BLaER1 treated with 17β-estradiol and CSF1 and Interleukin-3, amounts not matched to agents 10 nM and 100 nM (cell line): ENCODE results near the gene C2CD2.

Experiments
- H3K27ac ChIP-seq, 11 experiments: shearing (Covaris generic); formaldehyde crosslinking; 2 replicates each; pipeline ENCODE4 v1.8.1; 2022
- H3K27me3 ChIP-seq, 11 experiments: shearing (Covaris generic); formaldehyde crosslinking; 2 replicates each; pipeline ENCODE4 v1.8.1; 2022
- H3K36me3 ChIP-seq, 11 experiments: shearing (Covaris generic); formaldehyde crosslinking; 2 replicates each; pipeline ENCODE4 v1.8.1; 2022
- H3K4me1 ChIP-seq, 10 experiments: shearing (Covaris generic); formaldehyde crosslinking; 2 replicates each; pipeline ENCODE4 v1.8.1; 2022
- H3K4me2 ChIP-seq, 11 experiments: shearing (Covaris generic); formaldehyde crosslinking; 2 replicates each; pipeline ENCODE4 v1.8.1; 2022
- H3K4me3 ChIP-seq, 10 experiments: shearing (Covaris generic); formaldehyde crosslinking; 2 replicates each; pipeline ENCODE4 v1.8.1; 2022
- H3K9ac ChIP-seq, 11 experiments: shearing (Covaris generic); formaldehyde crosslinking; 2 replicates each; pipeline ENCODE4 v1.8.1; 2022
- H3K9me3 ChIP-seq, 11 experiments: shearing (Covaris generic); formaldehyde crosslinking; replicated peaks in 1 of 11; 2 replicates each; pipeline ENCODE4 v1.8.1; 2022
- H4K20me1 ChIP-seq, 11 experiments: shearing (Covaris generic); formaldehyde crosslinking; 2 replicates each; pipeline ENCODE4 v1.8.1; 2022
- Cebpa-rat ChIP-seq, 11 experiments: shearing (Covaris generic); IDR thresholded peaks; 2 replicates each; pipeline ENCODE4 v1.8.1; 2022

The C2CD2 gene

DNA sequence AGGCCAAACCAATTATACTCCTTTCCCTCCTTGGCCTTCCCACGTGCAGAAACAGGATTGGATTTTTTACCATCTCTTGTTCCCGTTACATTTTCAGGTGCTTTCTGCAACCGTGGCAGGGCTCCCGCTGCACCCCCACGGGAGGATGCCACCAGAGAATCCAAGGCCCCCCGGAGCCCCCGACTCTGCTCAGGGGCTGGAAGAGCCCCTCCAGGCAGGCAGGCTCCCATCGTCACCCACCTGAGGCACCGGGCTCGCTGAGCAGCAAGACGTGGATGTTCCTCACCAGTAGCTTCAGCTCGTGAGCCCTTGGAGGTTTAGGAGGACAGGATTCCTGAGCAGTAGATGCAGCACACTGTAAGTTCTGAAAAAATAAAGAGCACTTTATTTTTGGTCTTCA is 39.5 kb downstream of the C2CD2 start:
- peaks cover 51 to 97% (median 75%) of the 10 kb centered on the region in 11 experiments for H3K36me3 ChIP-seq

DNA sequence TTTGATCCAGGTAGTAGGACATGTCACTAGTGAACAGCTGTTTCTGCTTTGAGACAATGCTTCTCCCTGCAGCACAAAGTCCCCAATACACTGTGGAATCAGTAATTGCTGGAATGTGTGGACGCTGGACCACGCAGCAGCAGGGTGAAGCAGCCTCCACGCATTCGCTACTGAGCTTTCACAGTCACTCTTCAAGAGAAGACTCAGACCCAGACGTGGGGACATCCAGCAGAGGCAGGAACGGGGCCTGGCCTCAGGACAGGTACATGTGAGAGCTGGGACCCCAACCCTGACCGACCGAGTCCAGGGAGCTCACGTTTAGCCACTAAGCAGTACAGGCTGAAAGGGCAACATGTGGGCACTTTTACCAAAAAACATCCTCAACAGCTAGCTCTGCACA is 40.6 kb downstream of the C2CD2 start:
- H3K4me3 ChIP-seq = no peak overlapping the region
- no peaks in the 10 kb centered on the region for H4K20me1 ChIP-seq
- no peaks in the 10 kb centered on the region for H3K4me1 ChIP-seq
- H3K27ac ChIP-seq = no peak overlapping the region
- no peak overlapping the region for H3K9ac ChIP-seq
- H3K4me2 ChIP-seq = no peak overlapping the region
- H3K9me3 ChIP-seq = no peaks in the 10 kb centered on the region
- no peaks in the 10 kb centered on the region for H3K27me3 ChIP-seq
- peaks cover 44 to 97% (median 80%) of the 10 kb centered on the region in 11 experiments for H3K36me3 ChIP-seq
- no peak for TF ChIP-seq Cebpa-rat (IDR thresholded peaks at IDR 0.05)

More for the DNA sequence above, 39.5 kb downstream of the C2CD2 start:
- Histone ChIP-seq H3K27ac (no peak overlapping the region), H4K20me1 (peaks cover 0 to under 1% (median 0%) of the 10 kb centered on the region in 11 experiments; a peak in 1 of 22 replicates), H3K9me3 (no peaks in the 10 kb centered on the region), H3K27me3 (no peaks in the 10 kb centered on the region), H3K4me1 (no peaks in the 10 kb centered on the region), H3K4me3 (no peak overlapping the region), H3K9ac (no peak overlapping the region), H3K4me2 (no peak overlapping the region)
- TF ChIP-seq Cebpa-rat (IDR thresholded peaks at IDR 0.05) = no peak

DNA sequence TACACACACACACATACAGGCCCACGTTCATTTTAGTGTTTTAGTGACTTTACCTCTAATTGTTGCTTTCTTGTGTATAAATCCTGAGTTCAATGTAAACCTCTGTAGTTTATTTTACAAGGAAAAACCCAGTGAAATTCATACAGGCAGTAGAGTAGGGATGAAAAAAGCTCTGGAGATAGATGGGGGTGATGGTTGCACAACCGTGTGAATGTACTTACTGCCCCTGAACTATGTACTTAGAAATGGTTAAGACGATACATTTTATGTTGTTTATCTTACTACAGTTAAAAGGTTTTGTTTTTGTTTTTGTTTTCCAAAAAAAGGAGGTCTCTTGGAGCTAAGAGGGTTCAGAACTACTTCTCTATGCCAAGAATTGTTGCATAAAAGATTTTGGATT is 45.0 kb downstream of the C2CD2 start:
- Histone ChIP-seq H3K27ac (no peak overlapping the region), H3K4me3 (no peak overlapping the region), H3K9me3 (no peaks in the 10 kb centered on the region), H3K4me1 (peaks cover 0 to 17% (median 10%) of the 10 kb centered on the region in 10 experiments; a peak in 15 of 20 replicates), H3K27me3 (no peaks in the 10 kb centered on the region), H3K9ac (no peak overlapping the region), H4K20me1 (no peaks in the 10 kb centered on the region), H3K4me2 (no peak overlapping the region), H3K36me3 (peaks cover 38 to 80% (median 69%) of the 10 kb centered on the region in 11 experiments)
- no peak for TF ChIP-seq Cebpa-rat (IDR thresholded peaks at IDR 0.05)

DNA sequence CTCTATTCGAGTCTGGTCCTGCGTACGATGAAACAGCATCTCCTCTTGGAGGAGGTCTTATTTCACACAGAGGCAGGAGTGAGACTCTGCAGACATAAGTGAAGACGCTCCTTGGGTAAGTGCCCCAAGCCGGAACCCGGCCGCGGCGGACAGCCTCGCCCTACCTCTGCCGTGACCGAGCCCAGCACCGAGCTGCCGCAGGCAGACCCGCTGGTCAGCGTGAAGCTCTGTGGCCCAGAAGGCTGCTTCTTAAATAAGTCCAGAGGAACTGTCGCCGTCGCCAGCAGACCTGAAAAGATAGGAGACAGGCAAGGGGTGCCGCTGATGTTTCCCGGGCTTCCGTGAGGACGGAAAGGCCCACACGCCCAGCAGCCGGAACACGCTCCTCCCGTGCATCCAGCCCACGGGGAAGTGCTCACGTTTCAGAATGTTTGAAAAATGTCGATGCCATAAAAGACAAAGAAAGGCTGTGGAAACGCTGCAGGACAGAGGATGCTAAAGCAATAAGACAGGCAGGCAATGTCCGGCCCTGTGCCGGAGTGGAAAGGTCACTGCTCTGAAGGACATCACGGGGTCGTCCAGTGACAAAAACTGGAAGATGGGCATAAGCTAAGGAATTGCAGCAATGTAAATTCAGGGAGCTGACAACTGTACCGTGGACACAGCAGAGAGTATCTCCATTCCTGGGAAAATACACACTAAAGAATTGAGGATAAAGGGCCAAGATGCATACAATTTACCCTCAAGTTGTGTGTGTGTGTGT is 46.1 kb downstream of the C2CD2 start:
- H3K4me1 ChIP-seq = peaks cover 0 to 26% (median 14%) of the 10 kb centered on the region in 10 experiments; a peak in 15 of 20 replicates
- no peak overlapping the region for H3K27ac ChIP-seq
- no peak overlapping the region for H3K9ac ChIP-seq
- TF ChIP-seq Cebpa-rat (IDR thresholded peaks at IDR 0.05) = no peak
- no peaks in the 10 kb centered on the region for H3K9me3 ChIP-seq
- H3K4me2 ChIP-seq = no peak overlapping the region
- no peaks in the 10 kb centered on the region for H4K20me1 ChIP-seq
- H3K4me3 ChIP-seq = no peak overlapping the region
- H3K36me3 ChIP-seq = peaks cover 28 to 74% (median 58%) of the 10 kb centered on the region in 11 experiments
- H3K27me3 ChIP-seq = no peaks in the 10 kb centered on the region

DNA sequence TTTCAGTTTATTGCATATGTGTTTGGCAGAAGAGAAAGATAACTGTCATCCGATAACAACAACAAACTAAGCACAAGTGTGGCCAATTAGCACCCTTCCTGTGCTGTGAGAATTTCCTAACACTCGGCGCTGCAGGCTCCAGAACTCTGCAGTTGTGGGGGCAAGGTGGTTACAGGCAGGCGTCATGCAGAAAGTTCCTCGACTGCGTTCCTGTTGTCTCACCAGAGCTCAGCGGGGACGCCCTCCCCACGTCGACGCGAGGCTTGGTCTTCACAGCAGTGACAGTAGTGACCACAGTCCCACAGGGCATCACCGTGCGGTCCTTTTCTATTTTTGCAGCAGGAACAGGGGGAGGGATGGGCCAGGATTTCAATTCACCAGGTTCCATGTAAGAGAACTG is 47.0 kb downstream of the C2CD2 start:
- Histone ChIP-seq H4K20me1 (no peaks in the 10 kb centered on the region), H3K27me3 (no peaks in the 10 kb centered on the region), H3K27ac (no peak overlapping the region), H3K9me3 (no peaks in the 10 kb centered on the region), H3K4me3 (no peak overlapping the region), H3K4me1 (peaks cover 0 to 33% (median 14%) of the 10 kb centered on the region in 10 experiments; a peak in 15 of 20 replicates), H3K9ac (no peak overlapping the region), H3K4me2 (peak overlapping the region in 8 of 11 experiments; percentile 9 to 73 (median 34); a peak in 13 of 22 replicates), H3K36me3 (peaks cover 26 to 78% (median 52%) of the 10 kb centered on the region in 11 experiments)
- no peak for TF ChIP-seq Cebpa-rat (IDR thresholded peaks at IDR 0.05)

GRCh38 chr21:41903559-41904351 is 50.1 kb downstream of the C2CD2 start:
- TF ChIP-seq Cebpa-rat (IDR thresholded peaks at IDR 0.05) = no peak
- peaks cover 12 to 58% (median 27%) of the 10 kb centered on the region in 11 experiments; a peak in 20 of 22 replicates for H3K36me3 ChIP-seq
- no peak overlapping the region for H3K27ac ChIP-seq
- peaks cover 0 to 12% (median 0%) of the 10 kb centered on the region in 11 experiments; a peak in 6 of 22 replicates for H3K27me3 ChIP-seq
- H3K9ac ChIP-seq = no peak overlapping the region
- no peaks in the 10 kb centered on the region for H3K9me3 ChIP-seq
- peak overlapping the region in 4 of 11 experiments; percentile 10 to 26 (median 17); a peak in 4 of 22 replicates for H3K4me2 ChIP-seq
- H4K20me1 ChIP-seq = peaks cover 0 to 5% (median 2%) of the 10 kb centered on the region in 11 experiments; a peak in 1 of 22 replicates
- no peak overlapping the region for H3K4me3 ChIP-seq
- H3K4me1 ChIP-seq = peaks cover 16 to 63% (median 41%) of the 10 kb centered on the region in 10 experiments

GRCh38 chr21:41902946-41903345 is 50.9 kb downstream of the C2CD2 start:
- no peak overlapping the region for H3K4me3 ChIP-seq
- peak overlapping the region in 4 of 11 experiments; percentile 1 to 37 (median 18); a peak in 5 of 22 replicates for H3K4me2 ChIP-seq
- H3K36me3 ChIP-seq = peaks cover 10 to 50% (median 24%) of the 10 kb centered on the region in 11 experiments; a peak in 20 of 22 replicates
- no peak overlapping the region for H3K9ac ChIP-seq
- peaks cover 0 to 12% (median 5%) of the 10 kb centered on the region in 11 experiments; a peak in 3 of 22 replicates for H4K20me1 ChIP-seq
- H3K9me3 ChIP-seq = no peaks in the 10 kb centered on the region
- peaks cover 0 to 20% (median 0%) of the 10 kb centered on the region in 11 experiments; a peak in 7 of 22 replicates for H3K27me3 ChIP-seq
- H3K4me1 ChIP-seq = peaks cover 24 to 71% (median 49%) of the 10 kb centered on the region in 10 experiments
- no peak for TF ChIP-seq Cebpa-rat (IDR thresholded peaks at IDR 0.05)
- no peak overlapping the region for H3K27ac ChIP-seq

DNA sequence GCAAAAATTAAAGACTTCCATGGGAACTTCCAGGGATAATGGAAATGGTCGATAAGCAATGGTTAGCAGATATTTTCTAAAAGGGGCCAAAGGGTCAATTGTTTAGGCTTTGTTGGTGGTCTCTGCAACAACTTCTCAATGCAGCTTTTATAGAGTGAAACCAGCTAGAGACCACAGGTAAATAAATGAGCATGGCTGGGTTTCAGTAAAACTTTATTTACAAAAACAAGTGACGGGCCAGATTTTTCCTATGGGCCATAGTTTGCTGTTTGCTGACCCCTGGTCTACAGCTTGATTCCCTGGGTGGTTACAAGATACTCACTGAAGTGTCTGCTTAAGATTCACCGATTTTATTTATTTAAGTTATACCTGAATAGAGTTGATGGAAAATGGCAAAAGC is 52.0 kb downstream of the C2CD2 start:
- Histone ChIP-seq H3K4me1 (peaks cover 25 to 73% (median 56%) of the 10 kb centered on the region in 10 experiments), H3K27me3 (peaks cover 0 to 30% (median 0%) of the 10 kb centered on the region in 11 experiments; a peak in 7 of 22 replicates), H3K9me3 (no peaks in the 10 kb centered on the region), H3K27ac (no peak overlapping the region), H4K20me1 (peaks cover 0 to 24% (median 5%) of the 10 kb centered on the region in 11 experiments; a peak in 5 of 22 replicates), H3K4me2 (peak overlapping the region in 4 of 11 experiments; percentile 37 to 95 (median 91); a peak in 4 of 22 replicates), H3K36me3 (peaks cover 0 to 39% (median 14%) of the 10 kb centered on the region in 11 experiments; a peak in 16 of 22 replicates), H3K9ac (no peak overlapping the region), H3K4me3 (no peak overlapping the region)
- no peak for TF ChIP-seq Cebpa-rat (IDR thresholded peaks at IDR 0.05)
